Activated CD4-positive, alpha-beta T cell treated with anti-CD3 and anti-CD28 coated beads for 24 hours (primary cell): ENCODE measurements around the gene IDH3A.
"Not testable (repeated sequence)": the region's sequence is repeated elsewhere in the genome, so short reads cannot be mapped to it uniquely, and the experiment has no call there.

Experiments used
- DNase-seq, 2 donors: peaks; one replicate each; pipeline ENCODE4 v3.0.0-alpha.2; 2020; ENCODE audit warnings: low read depth in 2 of 2

IDH3A gene

DNA sequence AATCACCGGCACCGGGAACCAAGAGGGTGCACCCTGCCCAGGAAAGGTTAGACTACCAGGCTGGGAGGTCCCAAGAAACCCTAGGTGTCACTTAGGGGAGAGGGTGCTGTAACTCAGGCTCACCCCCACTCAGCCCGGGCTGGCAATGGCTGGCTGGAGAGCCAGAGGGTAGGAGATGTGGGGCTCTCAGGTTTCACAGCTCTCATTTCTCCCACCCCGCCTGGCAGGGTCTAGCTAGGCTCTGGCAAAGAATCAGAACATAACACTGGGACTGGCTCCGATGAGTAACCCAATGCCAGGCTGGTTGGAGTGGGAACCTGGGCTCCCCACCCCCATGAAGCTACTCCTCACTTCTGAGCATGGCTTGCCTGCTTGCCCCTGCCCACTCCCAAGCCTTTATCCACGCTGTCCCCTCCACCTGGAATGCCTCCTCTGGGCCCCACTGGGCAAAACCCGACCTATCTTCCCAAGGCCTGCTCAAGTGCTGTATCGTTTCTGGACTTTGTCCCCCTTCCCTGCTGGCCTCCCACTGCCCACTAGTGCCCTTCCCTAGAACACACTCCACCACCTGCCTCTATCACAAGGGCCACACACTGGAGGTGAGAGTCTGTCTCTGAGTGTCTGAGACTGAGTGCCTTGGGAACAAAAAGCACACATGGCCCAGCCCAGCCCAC lies 19.9 kb upstream of the IDH3A start:
- DNase-seq = no peak

DNA sequence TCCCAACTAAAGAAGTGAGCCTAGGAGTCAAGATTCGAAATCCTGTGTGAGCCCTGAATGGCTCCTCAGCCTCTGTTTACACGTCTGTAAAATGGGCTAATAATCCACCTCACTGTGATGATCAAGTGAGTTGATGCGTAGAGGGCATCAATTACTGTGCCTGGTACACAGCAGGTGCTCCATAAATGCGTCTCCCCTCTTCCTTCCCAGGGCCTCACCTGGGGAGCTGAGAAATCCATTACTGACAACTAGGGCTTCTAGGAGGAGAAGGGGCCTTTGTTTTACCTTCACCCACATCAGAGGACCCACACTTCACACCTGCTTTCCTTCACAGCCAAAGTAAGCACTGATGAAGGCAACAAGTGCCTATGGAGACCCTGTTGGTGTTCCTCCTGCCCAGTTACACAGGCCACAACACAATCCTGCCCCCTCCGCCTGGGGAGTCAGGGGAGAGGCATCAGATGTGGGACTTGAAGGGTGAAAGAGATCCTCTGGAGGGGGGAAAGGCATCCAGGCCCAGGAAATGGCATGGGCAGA lies 19.3 kb upstream of the IDH3A start:
- DNase-seq = no peak

DNA sequence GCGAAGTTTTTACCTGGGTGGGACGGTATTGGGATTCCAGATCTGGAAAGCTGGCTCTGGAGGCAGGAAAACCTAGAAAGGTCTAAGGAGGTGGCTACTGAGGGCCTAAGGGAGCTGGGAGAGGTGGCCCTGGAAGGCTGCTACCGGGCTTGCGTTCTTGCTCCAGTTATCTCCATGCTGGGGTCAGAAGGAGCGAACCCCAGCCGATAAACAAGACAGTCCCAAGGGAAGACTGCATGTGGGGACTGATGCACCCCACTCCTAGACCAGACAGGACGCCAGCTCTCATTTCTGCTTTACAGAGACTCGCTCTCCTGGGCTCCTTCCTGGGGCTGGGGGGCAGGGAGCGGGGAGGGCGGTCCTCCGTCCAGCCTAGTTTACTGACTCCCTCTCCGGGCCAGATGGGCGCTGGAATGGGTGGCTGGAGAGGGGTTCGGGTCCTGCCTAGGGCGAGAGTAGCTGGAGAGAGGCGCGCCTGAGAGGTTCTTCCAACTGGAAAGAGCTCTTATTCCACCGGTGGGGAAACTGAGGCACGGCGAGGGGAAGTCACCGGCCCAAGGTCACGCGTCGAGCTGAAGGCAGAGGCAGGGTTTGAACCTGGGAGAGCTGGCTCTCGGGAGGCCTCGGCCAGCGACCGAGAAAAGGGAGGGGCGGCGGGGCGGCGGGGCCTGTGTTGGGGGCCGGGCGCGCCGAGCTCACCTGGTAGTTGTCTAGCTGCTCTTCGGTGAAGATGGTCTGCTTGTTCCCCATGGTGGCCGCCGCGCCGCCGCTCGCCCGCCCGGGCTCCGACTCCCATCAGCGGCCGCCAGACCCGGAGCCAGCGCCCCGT lies 18.5 kb upstream of the IDH3A start:
- peak in 1 of 2 donors; percentile 31 for DNase-seq

DNA sequence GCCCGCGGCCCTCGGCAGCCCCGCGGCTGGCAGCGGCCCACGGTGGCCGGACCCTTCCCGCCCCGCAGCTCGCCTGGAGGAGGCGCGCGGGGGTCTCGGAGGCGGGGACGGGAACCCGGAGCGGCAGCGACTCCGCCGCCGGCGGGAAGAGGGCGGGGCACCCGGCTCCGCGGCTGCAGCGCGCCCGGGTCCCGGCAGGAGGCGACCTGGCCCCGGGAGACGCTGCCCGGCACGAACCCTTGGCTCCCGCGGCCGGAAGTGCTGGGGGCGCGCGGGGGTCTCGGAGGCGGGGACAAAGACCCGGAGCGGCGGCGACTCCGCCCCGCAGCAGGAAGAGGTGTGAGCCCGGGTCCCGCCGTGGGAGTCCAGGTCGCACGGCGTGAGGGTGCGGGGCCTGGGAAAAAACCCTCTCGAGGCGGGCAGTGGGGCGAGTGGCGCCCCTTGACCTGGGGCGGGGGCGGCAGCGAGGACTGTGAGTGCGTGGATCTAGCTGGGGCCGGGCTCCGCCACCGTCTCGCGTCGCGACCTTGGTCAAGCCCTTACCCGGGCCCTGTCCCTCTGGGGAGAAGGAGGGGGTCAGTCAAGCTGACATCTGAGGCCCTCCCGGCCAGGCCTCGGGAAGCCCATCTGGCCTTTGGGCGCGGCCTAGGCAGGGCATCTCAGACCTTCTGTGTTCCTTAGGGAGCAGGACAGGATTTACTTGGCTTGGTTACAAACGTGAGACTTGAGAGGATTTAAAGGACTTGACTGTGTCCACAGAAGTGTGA lies 17.7 kb upstream of the IDH3A start, which contains the start of gene CIB2:
CIB2 (minus strand) TSS at position 151 of the 767 bp plus-strand sequence. CDS start 230 bp downstream, outside the sequence.
- peak; percentile 50 to 68 for DNase-seq

DNA sequence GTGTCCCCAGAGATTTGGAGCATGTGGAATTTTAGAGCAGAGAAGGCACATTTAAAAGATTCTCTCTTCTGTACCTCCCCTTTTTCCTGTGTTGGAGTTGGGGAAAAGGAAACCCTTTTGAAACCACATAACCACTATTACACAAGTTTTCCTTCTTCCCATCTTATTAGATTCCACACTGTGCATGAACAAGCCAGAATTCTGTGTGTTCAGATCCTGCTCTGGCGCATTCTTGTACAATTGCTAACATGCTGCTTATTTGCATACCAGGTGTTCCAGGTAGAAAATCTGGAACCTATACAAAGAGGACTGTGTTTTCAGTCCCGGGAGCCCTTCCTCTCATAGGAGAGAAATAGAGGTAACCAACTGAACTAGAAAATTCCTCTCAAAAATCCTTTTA lies 15.4 kb upstream of the IDH3A start:
- no peak for DNase-seq

DNA sequence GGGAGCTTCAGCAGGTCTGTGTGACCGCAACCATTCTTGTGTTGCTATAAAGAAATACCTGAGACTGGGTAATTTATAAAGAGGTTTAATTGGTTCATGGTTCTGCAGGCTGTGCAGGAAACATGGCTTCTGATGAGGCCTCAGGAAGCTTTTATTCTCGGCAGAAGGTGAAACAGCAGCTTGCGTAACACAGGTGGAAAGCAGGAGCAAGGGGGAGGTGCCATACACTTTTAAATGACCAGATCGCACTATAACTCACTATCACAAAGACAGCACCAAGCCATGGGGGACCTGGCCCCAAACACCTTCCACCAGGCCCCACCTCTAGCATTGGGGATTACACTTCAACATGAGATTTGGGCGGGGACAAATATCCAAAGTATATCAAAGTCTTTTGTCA lies 9.6 kb upstream of the IDH3A start:
- DNase-seq = no peak

DNA sequence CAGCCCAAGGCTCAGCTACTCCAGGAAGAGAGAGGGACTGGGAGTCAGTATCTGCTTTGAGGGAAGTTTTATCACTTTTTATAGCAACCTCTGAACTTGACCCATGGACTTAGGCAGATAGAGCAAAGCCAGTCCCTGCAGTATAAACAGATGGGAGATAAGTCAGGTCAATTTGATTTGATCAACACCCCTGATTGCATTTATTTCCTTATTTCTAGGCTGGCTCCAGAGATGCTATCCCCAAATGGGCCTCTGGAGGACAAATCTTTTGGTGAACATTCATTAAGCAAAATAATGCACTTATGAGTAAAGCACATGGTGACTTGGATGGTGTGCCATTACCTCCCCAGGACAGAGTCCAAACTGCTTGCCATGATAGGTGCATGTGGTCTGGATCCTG lies 8.9 kb upstream of the IDH3A start:
- no peak for DNase-seq

DNA sequence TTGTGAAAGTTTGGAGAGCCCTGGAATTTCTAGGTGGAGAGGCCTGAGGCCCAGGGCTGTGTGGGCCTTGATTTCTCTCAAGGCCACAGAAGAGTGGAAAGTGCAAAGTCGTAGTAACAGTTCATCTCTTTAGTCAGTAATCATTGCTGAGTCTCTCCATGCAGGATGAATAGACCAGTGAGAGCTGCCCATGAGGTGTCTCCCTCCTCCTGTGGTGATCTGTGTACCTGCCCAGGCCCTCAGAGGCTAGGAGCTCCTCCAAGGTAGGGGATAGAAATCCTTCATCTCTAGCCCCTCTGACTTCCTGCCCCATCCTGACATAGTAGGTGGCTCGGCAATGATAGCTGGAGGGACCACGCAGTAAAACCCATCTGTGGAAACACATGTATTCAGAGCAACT lies 6.8 kb upstream of the IDH3A start:
- no peak for DNase-seq

DNA sequence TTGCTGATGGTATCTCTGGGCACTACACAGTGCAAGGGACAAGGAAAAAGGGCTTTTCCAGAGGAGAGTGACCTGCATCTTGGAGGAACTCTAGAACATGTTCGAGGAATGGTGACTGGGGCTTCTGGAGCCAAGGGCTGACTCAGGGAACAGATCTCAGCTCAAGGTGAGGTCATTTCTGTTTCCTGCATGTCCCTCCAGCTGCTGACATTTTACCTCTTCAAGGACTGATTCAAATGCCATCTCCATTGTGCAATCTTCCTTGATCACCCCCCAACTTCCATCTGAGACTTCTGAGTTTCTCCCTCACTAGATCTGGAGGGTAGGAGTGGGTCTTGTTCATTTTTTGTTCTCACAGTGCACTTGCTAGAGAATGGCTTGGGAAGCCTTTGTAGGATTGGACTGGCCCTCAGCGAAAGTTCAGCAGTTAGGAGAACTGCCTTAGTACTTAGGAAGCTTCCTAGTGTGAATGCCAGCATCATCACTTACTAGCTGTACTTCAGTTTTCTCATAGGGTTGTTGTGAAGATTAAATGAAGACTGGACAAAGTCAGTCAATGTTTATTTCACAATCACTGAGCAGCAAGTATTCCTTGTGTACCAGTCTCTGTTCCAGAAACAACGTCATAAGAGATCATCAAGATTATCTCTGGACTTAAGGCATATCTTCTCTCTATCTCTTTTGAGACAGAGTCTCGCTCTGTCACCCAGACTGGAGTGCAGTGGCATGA lies 2.6 kb upstream of the IDH3A start:
- no peak for DNase-seq

DNA sequence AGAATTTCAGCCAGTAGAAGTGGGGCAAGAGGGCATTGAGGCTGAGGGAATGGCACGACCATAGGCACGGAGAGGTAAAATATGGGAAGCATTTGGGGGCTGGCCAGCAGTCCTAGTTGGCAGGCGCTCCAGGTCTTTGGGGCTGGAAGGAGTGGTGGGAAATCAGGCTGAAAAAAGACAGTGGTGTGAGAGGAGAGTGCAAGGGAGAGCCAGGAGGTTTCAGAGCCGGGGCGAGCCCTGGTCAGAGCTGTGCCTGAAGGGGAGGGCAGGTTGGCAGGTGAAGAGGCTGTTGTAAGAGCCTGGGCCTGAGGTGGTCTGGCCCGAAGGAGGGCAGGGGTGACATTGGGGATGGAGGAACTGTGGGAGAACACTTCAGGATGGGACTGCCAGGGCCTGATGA lies 1.6 kb upstream of the IDH3A start:
- no peak for DNase-seq

DNA sequence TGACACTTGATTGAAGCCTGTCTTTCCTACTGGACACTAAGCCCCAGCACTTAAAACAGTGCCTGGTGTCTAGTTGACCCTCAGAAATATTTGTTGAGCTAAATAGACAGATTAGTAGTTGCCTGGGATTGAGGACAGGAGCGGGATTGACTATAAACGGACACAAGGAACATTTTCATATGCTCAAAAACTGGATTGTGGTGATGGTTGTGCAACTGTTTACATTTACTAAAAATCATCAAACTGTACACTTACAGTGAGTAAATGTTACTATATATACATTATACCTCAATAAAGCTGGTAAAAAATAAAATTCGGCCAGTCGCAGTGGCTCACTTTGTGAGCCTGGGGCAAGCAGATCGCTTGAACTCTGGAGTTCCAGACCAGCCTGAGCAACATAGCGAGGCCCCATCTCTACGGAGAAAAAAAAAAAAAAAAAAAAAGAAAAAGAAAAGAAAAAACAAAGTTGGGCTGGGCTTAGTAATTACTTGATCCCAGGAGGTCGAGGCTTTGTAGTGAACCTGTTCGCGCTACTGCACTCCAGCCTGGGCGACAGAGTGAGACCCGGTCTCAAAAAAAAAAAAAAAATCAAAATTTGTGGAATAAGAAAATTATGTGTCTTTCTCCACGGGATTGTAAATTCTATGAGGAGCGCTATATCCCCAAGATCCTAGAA lies 632 bp upstream of the IDH3A start:
- no peak for DNase-seq

DNA sequence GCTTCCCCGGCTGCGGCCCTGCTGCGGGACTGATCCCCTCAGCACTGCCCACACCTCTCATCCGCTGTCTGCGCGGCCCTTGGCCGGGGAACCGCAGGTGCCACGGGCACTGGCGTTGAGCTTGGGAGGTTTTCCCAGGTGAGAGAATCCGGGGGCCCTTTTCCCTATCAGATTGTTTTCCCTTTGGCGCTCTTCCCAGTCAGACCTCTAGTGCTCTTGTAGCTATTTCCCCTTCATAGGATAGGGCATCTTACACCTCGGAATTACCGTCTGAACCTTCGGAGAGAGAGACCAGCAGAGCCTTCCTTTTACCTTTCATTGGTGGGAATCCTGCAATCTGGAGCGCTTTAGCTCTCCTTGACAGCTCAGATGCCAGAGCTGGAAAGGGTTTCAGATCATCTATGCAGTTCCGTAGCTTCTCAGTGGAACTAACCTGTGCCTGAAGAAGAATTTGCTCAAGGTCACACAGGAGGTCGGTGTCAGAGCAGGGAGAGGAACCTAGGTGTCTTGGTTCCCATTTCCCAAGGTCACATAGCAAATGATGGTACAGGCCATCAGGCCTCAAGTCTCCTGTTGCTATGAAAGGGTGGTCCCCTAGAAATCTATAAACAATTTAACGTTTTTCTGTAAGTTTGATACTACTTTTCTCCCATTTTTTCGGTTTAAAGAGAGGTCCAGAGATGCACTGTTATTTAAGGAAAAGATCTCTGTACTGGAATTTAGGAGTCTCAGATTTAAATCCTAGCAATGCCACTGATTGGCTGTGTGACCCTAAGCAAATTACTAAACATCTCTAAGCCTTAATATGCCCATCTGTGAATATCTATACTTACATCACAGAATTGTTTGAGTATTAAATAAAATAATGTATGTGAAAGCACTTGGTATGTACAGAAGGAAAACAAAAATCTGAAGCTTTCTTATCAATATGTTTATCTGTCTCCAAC lies 916 bp downstream of the IDH3A start:
- DNase-seq = no peak

DNA sequence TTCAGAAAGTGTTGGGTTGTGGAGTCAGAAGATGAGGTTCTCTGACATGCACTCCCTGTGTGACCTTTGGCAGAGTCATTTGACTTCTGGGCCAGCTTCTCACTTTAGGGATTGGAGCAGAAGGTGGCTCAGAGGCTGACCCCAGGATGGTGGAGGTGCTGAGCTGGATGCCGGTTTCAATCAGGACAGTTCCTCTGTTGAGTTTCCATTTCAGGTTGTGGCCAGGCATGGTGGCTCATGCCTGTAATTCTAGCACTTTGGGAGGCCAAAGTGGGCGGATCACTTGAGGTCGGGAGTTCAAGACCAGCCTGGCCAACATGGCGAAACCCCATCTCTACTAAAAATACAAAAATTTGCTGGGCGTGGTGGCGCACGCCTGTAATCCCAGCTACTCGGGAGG lies 1.9 kb downstream of the IDH3A start:
- DNase-seq = not testable (repeated sequence)

DNA sequence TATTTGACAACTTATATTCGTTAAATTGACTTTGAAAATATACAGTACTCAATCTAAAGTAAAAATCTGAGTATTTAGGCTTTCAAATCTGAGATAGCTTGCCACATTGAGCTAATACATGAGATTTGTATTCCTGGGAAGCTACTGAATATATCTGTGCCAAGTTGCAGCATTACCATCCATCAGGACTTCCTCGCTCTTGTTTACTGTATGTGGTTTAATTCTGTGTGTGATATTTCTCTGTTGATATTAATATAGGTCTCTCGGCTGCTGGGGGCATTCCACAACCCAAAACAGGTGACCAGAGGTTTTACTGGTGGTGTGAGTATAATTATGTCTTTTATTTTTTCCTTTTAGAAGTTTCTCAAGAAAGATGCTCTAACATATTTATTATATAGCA lies 5.8 kb downstream of the IDH3A start:
- no peak for DNase-seq

DNA sequence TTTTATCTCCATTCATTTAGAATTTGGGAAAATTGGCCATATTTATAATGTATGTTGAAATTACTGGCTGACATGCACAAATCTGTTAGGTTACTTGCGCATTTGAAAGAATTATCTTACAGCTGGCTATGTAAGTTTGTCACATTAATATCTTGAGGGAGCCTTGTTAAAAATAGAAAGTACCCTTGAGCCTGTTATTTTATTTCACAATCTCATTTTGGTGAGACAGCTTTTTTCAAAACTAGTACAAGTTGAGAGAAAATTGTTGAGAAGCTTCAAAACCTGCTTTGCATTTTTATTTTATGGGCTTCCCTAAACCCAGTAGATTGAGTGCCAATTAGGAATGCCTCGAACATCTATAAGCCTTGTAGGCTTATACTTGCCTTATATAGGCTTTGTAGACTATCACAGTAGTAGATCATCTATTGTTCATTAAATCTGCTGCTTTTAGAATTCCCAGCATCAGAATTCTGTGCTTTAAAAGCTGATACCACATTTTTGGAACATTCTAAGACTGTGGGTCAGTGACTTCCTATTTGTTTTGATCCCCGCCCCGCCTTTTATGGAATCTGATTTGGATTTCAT lies 6.3 kb downstream of the IDH3A start:
- no peak for DNase-seq

DNA sequence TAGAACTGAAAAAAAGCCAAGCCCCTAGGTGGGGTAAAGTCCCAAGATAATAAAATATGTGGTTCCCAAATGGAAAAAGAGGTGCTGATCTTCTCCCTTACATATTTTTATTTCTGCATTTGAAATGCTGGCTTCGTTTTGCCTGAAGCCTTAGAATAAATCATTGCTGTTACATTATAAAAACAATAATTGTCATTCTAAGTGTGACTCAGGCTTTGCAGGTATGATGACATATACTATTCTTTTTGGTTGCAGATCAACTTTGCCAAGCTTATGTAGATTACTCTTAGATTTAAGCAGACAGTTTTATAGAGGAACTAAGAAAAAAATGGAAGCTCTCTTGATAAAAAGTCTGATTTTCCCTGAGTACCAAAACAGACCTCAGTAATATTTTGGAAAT lies 7.5 kb downstream of the IDH3A start:
- DNase-seq = no peak

DNA sequence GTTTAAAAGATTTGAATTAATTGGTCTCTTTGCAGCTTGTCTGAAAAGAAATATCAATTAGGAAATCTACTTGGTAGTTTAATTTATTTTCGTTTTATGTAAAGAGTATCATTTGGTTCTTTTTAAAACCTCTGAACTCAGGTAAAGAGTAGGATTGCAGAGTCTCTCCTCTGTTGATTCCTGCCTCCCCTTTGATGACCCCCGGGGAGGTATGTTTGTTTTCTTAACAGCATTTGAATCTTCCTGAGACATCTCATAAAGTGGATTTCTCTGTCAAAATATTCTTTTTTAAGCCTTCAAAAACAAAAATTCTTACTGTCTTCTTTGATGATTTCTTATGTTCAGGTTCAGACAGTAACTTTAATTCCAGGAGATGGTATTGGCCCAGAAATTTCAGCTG lies 8.0 kb downstream of the IDH3A start:
- DNase-seq = no peak

DNA sequence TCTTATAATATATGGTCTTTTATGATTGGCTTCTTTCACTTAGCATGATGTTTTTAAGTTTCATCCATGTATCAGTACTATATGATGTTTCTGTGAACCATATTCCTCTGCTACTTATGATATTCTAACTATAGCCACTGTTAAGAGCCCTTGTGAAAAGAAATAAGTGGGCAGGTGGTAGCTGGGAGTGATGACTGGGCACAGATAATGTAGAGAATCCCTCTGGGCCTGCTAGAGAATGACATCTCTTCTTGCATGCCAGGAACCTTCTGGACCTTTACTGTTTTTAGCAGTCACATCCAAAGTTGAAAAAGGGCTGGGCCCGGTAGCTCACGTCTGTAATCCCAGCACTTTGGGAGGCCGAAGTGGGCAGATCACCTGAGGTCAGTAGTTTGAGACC lies 10.2 kb downstream of the IDH3A start:
- no peak for DNase-seq

DNA sequence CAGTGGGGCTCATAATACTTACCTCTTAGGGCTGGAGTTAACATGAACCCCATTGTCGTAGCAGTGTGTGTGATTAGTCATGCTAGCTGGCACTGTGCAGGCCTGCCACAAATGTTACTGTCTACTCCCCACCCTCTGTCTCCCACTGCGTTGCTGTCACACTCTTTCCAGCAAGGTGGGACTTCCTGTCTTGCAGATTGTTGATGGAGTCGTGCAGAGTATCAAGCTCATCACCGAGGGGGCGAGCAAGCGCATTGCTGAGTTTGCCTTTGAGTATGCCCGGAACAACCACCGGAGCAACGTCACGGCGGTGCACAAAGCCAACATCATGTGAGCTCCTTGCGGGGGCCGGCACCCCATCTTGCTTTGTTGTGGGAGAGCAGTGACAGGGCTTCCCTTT lies 12.9 kb downstream of the IDH3A start:
- DNase-seq = no peak

DNA sequence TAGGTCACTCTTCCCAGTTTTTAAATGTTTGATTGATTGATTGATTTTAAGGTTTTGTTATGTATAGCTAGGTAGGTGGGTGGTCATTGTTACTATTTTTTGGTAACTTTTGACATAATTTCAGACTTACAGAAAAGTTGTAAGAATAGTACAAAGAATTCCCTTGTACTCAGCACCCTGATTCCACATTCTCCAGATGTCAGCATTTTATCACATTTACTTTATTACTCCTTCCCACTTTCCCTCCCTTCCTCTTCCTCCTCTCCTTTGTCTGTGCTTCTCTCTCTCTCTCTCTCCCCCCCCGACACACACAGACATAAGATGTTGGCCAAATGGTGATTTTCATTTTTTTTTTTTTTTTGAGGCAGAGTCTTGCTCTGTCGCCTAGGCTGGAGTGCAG lies 14.8 kb downstream of the IDH3A start:
- DNase-seq = no peak
